Measurements from ENCODE around the gene PTPN5. TPM values are rescaled to one million over a fixed set of nuclear protein-coding genes. Genes with fewer than 3 reads are reported as not detected.
A peak's percentile ranks its signal among the peaks of the same experiment; 100 is the strongest.

Gene PTPN5
- total RNA-seq, 1 experiment from 2014 or later, result not detected

- H3K9me3 ChIP-seq, result no peaks in the 10 kb centered on the region
- Mint-ChIP-seq H3K36me3 (ENCODE audit: insufficient read depth, unreplicated experiment) (no peaks in the 10 kb centered on the region), H3K27me3 (ENCODE audit: insufficient read depth, unreplicated experiment) (peaks cover 9% of the 10 kb centered on the region), H3K9me3 (ENCODE audit: unreplicated experiment) (no peaks in the 10 kb centered on the region), H3K4me3 (ENCODE audit: unreplicated experiment) (no peak overlapping the region), H3K27ac (ENCODE audit: unreplicated experiment) (no peak overlapping the region), H3K4me1 (ENCODE audit: low read depth, unreplicated experiment) (peaks cover 16% of the 10 kb centered on the region)
- H3K36me3 ChIP-seq (ENCODE audit: control insufficient read depth, insufficient read depth, low read length), result no peaks in the 10 kb centered on the region
- 0 out of 2 replicates have a peak, but pooled peaks cover 17% of the 10 kb centered on the region for H3K4me1 ChIP-seq
- DNase-seq, result no peak
- no peaks in the 10 kb centered on the region for H3K27me3 ChIP-seq (replicated peaks; ENCODE audit: control insufficient read depth, insufficient read depth, low read length)
- intact Hi-C loops (cut with micrococcal nuclease; ENCODE audit: unreplicated experiment), result no loop called here
- no TSS peak for BruUV-seq (replicated peaks)
- CTCF ChIA-PET, result no interaction called here
- no peak for TF ChIP-seq CTCF (IDR thresholded peaks at IDR 0.05; ENCODE audit: insufficient read depth in 1 of 2, low read depth in 1 of 2, low read length in 1 of 2, severe bottlenecking in 1 of 2, unreplicated experiment in 1 of 2)
- POLR2A ChIA-PET, result interaction anchor here (0.6 kb wide), 1 partner anchor 102 kb away, joined by 3 read pairs; no protein-coding TSS in a partner anchor
- H3K4me3 ChIP-seq (ENCODE audit: low read depth, low read length), result no peak overlapping the region
These were observed 54.0 kb downstream of the PTPN5 start for GRCh38 chr11:18737642-18738041.

- H3K27me3 ChIP-seq (replicated peaks; ENCODE audit: control insufficient read depth, insufficient read depth, low read length), result no peaks in the 10 kb centered on the region
- no TSS peak for BruUV-seq (replicated peaks)
- no peaks in the 10 kb centered on the region for H3K36me3 ChIP-seq (ENCODE audit: control insufficient read depth, insufficient read depth, low read length)
- Mint-ChIP-seq H3K4me1 (ENCODE audit: low read depth, unreplicated experiment) (peaks cover 23% of the 10 kb centered on the region), H3K4me3 (ENCODE audit: unreplicated experiment) (no peak overlapping the region), H3K9me3 (ENCODE audit: unreplicated experiment) (no peaks in the 10 kb centered on the region), H3K36me3 (ENCODE audit: insufficient read depth, unreplicated experiment) (no peaks in the 10 kb centered on the region), H3K27ac (ENCODE audit: unreplicated experiment) (no peak overlapping the region), H3K27me3 (ENCODE audit: insufficient read depth, unreplicated experiment) (peaks cover 9% of the 10 kb centered on the region)
- intact Hi-C loops (cut with micrococcal nuclease; ENCODE audit: unreplicated experiment), result no loop called here
- ChIA-PET CTCF (interaction anchor here (0.6 to 1.0 kb wide), 2 partner anchors 21 to 28 kb away, joined by 3 to 4 read pairs; no protein-coding TSS in a partner anchor), POLR2A (no interaction called here)
- H3K4me3 ChIP-seq (ENCODE audit: low read depth, low read length), result no peak overlapping the region
- TF ChIP-seq CTCF (IDR thresholded peaks at IDR 0.05; ENCODE audit: insufficient read depth in 1 of 2, low read depth in 1 of 2, low read length in 1 of 2, severe bottlenecking in 1 of 2, unreplicated experiment in 1 of 2), result peak in 1 of 2 experiments; percentile 41
- DNase-seq, result peak in 1 of 2 experiments; percentile 38
- 0 out of 2 replicates have a peak, but pooled peaks cover 17% of the 10 kb centered on the region for H3K4me1 ChIP-seq
- H3K9me3 ChIP-seq, result no peaks in the 10 kb centered on the region
These were observed 54.9 kb downstream of the PTPN5 start for GRCh38 chr11:18736590-18737148.

GRCh38 chr11:18733202-18733601 is 58.4 kb downstream of the PTPN5 start:
- Histone ChIP-seq H3K27me3 (replicated peaks; ENCODE audit: control insufficient read depth, insufficient read depth, low read length) (no peaks in the 10 kb centered on the region), H3K36me3 (ENCODE audit: control insufficient read depth, insufficient read depth, low read length) (no peaks in the 10 kb centered on the region), H3K9me3 (no peaks in the 10 kb centered on the region), H3K4me1 (0 out of 2 replicates have a peak, but pooled peaks cover 17% of the 10 kb centered on the region), H3K4me3 (ENCODE audit: low read depth, low read length) (no peak overlapping the region)
- POLR2A ChIA-PET, result no interaction called here
- CTCF ChIA-PET, result interaction anchor here (1.5 kb wide), 1 partner anchor 193 kb away, joined by 4 read pairs; no protein-coding TSS in a partner anchor
- Mint-ChIP-seq H3K4me1 (ENCODE audit: low read depth, unreplicated experiment) (peaks cover 23% of the 10 kb centered on the region), H3K27ac (ENCODE audit: unreplicated experiment) (no peak overlapping the region), H3K4me3 (ENCODE audit: unreplicated experiment) (no peak overlapping the region), H3K9me3 (ENCODE audit: unreplicated experiment) (no peaks in the 10 kb centered on the region), H3K36me3 (ENCODE audit: insufficient read depth, unreplicated experiment) (no peaks in the 10 kb centered on the region), H3K27me3 (ENCODE audit: insufficient read depth, unreplicated experiment) (peaks cover 6% of the 10 kb centered on the region)
- TF ChIP-seq CTCF (IDR thresholded peaks at IDR 0.05; ENCODE audit: insufficient read depth in 1 of 2, low read depth in 1 of 2, low read length in 1 of 2, severe bottlenecking in 1 of 2, unreplicated experiment in 1 of 2), result no peak
- BruUV-seq (replicated peaks), result no TSS peak
- no peak for DNase-seq
- intact Hi-C loops (cut with micrococcal nuclease; ENCODE audit: unreplicated experiment), result loop anchor here (2.0 to 5.0 kb wide), 2 partner anchors 32 to 101 kb away; partner anchors contain the start of gene SPTY2D1
